NOMO-1 (cell line): Measurements from ENCODE around the gene CCS.
"Not testable (repeated sequence)": the region's sequence is repeated elsewhere in the genome, so short reads cannot be mapped to it uniquely, and the experiment has no call there.

Source experiments
- DNase-seq, 2 experiments: peaks; one replicate each; lab custom pipeline; 2025; ENCODE audit not compliant: unreplicated experiment in 2 of 2; lab: John Stamatoyannopoulos, UW

The CCS gene

DNA sequence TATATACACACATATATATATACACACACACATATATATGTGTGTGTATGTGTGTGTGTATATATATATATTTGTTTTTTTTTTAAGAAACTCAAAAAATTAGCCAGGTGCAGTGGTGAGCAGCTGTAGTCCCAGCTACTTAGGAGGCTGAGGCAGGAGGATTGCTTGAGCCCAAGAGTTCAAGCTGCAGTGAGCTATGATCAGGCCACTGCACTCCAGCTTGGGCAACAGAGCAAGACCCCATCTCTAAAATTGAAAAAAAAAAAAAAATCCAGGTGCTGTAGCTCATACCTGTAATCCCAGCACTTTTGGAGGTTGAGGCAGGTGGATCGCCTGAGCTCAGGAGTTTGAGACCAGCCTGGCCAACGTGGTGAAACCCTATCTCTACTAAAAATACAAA lies 3.7 kb upstream of the CCS start:
- not testable (repeated sequence) for DNase-seq

- DNase-seq = no peak
Measured at GRCh38 chr11:66589996-66590675, 2.8 kb upstream of the CCS start.

GRCh38 chr11:66591175-66591574 lies 1.8 kb upstream of the CCS start:
- no peak for DNase-seq

GRCh38 chr11:66593303-66593635 lies 284 bp downstream of the CCS start:
- DNase-seq = no peak

- no peak for DNase-seq
Measured at GRCh38 chr11:66593650-66594049, 665 bp downstream of the CCS start.

DNA sequence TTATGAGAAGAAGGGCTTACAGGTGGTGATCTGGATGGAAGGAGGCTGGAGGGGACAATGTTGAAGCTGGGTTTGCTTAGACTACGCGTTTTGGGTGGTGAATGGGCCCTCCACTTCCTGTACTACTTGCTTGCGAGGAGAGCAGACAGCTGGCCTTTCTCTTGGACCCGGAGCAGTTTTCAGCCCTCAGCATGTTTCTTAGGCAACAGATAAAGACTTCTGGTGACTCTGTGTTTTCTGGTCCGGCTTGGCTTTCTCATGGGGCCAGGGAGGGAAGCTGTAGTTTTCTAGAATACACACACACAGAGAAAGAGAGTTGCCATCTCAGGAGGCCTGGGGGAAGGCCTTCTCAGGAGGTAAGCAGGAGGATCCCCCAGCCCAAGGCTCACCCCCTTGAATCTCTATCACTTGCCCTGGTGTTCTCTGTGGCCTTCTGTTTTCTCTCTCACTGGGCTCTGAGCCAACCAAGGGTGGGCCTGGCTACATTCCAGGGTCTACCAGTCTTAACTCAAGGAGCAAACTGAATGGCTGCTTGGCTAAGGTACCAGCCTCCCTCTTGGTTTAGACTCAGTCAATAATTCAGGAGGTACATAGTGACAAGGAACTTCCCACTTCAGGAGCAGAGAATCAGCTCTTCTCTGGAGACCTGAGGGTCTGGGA lies 2.4 kb downstream of the CCS start:
- peak; percentile 82 to 88 for DNase-seq

- no peak for DNase-seq
Measured at GRCh38 chr11:66598993-66599392, 6.0 kb downstream of the CCS start.

DNA sequence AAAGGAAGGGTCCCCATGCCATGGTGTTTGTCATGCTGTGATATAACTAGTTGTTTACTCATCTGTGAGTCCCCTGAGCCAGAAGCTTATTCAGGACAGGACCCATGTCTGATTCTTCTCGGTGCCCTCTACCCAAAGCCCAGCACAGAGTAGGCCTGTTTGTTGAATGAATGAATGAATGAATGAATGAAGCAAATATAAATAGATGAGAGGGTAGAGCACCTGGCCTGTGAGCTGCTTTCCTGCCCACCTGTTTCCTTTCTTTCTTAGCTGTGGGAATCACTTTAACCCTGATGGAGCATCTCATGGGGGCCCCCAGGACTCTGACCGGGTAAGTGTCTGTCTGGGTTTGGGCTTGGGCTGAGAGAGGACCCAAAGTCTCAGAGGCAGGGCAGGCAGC lies 7.2 kb downstream of the CCS start:
- no peak for DNase-seq

DNA sequence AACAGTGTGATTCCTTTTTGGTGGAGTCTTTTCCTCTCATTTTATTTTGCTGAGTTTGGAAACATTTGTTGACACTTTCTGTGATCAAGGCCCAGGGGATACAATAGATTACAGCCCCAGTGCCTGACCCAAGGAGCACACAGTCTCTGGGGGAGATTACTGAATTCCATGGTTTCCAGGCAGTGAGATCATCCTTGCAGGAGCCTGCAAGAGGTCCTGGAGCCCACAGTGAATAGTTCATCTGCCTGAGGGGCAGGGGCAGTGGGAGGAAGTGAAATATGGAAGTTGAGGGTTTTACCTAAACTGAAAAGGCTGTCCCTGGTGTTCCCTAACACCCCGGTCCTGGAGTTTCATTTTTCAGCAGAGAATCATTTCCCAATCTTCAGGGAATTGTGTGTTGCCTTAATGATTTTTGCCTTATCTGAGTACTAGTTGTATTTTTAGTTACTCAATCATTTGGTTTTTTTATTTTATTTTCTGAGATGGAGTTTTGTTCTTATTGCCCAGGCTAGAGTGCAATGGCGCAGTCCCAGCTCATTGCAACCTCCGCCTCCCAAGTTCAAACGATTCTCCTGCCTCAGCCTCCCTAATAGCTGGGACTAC lies 7.7 kb downstream of the CCS start:
- DNase-seq = peak in 1 of 2 experiments; percentile 20

DNA sequence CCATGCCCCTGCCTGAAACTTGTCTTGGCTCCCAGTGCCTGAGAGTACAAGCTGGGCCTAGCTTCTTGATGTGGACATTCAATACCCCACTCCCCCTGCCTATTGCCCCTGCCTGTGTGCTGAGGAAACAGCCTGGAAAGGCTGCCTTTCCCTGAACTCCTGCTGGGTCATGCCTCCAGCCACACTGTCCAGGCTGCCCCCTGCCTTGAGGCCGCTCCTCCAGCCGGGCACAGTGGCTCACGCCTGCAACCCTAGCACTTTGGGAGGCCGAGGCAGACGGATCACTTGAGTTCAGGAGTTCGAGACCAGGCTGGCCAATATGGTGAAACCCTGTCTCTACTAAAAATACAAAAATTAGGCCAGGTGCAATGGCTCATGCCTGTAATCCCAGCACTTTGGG lies 10.1 kb downstream of the CCS start:
- no peak for DNase-seq

DNA sequence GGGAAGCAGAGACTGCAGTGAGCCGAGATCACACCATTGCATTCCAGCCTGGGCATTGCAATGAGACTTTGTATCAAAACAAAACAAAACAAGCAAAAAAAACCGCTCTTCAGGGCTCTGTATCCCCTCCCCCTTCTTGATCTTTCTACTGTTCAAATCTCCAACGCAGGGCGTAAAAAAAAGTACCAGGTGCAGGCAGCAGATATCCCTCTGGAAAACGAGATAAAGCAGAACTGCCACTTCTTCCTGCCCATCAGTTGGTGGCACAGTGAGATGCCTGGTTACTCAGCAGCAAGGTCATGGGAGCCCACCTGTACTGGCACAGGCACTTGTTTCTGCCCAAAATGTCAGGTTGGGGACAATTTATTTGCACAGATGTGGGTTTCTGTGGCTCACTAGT lies 11.2 kb downstream of the CCS start:
- no peak for DNase-seq

DNA sequence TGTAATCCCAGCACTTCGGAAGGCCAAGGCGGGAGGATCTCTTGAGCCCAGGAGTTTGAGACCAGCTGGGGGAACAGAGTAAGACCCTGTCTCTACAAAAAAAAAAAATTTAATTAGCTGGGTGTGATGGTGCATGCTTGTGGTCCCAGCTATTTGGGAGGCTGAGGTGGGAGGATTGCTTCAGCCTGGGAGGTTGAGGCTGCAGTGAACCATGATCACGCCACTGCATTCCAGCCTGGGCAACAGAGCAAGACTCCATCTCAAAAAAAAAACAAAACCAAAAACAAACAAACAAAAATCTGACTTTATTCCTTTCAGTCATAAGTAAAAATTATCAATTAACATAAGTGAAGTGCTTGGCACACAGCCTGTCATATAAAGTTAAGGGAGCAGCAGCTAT lies 13.6 kb downstream of the CCS start:
- not testable (repeated sequence) for DNase-seq

DNA sequence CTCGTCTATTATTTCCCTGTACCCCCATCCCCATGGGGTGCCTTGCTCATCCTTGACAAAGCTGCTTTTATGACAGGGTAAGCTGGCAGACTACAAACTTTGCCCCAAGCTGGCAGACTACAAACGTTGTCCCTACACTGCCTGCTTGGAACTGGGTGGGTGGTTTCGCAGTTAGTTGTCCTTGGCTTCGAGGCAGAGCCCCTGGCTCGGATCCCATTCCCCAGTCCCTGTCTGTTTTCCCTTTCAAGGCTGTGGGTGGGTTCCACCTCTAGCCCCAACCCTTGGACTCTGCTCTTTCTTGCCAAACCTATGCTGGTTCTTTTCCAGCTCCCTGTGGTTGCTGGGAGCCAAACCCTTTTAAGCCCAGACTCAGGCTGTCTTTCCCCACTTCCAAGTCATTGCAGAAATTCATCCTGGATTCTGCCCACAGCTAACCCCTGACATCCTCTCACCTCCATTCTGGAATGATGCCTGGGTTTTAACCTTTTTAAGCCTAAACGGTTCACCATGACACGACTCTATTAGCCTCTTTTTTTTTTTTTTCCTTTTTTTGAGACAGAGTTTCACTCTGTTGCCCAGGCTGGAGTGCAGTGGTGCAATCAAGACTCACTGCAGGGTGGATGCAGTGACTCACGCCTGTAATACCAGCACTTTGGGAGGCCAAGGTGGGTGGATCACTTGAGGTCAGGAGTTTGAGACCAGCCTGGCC lies 14.3 kb downstream of the CCS start:
- DNase-seq = peak in 1 of 2 experiments; percentile 9

GRCh38 chr11:66609721-66610617 lies 17.0 kb downstream of the CCS start:
- no peak for DNase-seq

DNA sequence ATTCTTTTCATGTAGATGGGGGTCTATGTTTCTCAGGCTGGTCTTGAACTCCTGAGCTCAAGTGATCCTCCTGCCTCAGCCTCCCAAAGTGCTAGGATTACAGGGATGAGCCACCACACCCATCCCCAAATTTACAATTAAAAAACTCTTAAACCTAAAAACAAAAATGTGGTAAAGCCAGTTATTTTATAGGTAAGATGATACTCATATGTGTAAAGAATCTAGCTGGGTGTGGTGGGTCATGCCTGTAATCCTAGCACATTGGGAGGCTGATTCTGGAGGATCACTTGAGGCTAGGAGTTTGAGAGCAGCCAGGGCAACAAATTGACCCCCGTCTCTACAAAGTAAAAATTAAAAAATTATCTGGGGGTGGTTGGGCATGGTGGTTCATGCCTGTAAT lies 19.5 kb downstream of the CCS start:
- DNase-seq = no peak

DNA sequence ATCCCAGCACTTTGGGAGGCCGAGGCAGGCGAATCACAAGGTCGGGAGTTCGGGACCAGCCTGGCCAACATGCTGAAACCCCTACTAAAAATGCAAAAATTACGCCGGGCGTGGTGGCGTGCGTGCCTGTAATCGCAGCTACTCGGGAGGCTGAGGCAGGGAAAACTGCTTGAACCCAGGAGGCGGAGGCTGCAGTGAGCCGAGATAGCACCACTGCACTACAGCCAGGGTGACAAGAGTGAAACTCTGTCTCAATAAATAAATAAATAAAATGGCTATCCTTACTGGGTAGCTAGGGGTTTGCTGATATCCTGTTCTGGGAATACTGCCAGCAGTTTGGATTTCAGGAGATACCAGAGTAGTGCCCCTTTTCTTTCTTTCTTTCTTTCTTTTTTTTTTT lies 21.1 kb downstream of the CCS start:
- no peak for DNase-seq

DNA sequence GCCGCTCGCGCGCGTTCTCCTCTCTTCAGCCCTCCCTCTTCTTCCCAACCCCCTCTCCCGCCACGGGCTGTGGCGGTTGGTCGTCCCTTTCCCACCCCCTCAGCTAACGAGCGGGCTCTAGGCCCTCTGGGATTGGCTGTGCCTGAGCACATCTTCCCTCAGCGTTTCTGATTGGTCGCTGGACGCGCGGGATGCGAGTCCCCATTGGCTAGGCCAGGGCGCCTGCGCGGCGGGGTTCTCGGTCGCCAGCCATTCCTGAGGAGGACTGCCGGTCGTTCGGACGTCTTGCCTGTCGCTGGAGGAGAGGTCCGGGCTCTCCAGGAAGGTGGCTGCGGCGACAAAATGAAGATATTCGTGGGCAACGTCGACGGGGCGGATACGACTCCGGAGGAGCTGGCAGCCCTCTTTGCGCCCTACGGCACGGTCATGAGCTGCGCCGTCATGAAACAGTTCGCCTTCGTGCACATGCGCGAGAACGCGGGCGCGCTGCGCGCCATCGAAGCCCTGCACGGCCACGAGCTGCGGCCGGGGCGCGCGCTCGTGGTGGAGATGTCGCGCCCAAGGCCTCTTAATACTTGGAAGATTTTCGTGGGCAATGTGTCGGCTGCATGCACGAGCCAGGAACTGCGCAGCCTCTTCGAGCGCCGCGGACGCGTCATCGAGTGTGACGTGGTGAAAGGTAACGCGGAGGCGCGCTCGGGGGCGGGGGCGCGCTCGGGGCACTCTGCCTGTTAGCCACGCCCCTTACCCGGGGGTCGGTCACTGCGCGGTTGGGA lies 23.6 kb downstream of the CCS start, which contains the start of gene RBM14:
RBM14 (plus strand) TSS at position 252 of the 776 bp plus-strand sequence; CDS start at position 343, 91 bp downstream.
- peak; percentile 98 to 99 for DNase-seq

- DNase-seq = peak in 1 of 2 experiments; percentile 51
Measured at GRCh38 chr11:66617155-66617834, 24.3 kb downstream of the CCS start.

DNA sequence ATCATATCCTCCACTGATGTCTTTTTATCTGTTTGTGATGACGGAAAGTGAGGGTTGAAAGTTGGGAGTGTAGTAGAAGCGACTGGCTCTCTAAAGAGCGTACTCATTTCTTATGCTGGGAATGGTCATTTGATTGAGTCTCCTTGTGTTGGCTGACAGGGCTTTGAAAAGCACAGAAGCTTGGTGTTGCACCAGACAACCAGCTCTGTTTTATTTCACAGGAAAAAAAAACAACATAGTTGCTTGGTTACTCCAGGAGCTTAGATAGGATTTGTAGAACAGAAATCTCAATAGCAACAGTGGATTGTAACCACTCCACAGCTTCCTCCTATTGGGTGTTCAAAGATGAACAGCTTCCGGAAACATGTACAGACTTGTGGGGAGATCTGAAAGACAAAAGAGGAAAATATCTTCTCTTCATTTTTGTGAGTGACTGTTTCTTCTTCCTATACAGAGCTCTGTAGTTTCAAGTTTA lies 26.1 kb downstream of the CCS start:
- peak; percentile 67 to 95 for DNase-seq
